ENCODE data around the gene KDM4B.

Gene KDM4B

GRCh38 chr19:5005096-5005495 lies 36.2 kb downstream of the KDM4B start:
- Histone ChIP-seq H3K9ac (ENCODE audit: low read depth, low read length) (no peak overlapping the region), H3K4me1 (ENCODE audit: control insufficient read depth, insufficient read depth, low read length) (no peaks in the 10 kb centered on the region), H3K27me3 (ENCODE audit: control insufficient read depth, insufficient read depth, low read length) (no peaks in the 10 kb centered on the region), H3K36me3 (ENCODE audit: control insufficient read depth, insufficient read depth, low read length) (no peaks in the 10 kb centered on the region), H3K9me3 (ENCODE audit: control insufficient read depth, insufficient read depth, low read length) (no peaks in the 10 kb centered on the region), H3K4me3 (ENCODE audit: low read depth, low read length) (no peak overlapping the region)

GRCh38 chr19:5006201-5006600 lies 37.3 kb downstream of the KDM4B start:
- H3K4me1 ChIP-seq (ENCODE audit: control insufficient read depth, insufficient read depth, low read length) = no peaks in the 10 kb centered on the region
- no peak overlapping the region for H3K9ac ChIP-seq (ENCODE audit: low read depth, low read length)

GRCh38 chr19:5006821-5007220 lies 37.9 kb downstream of the KDM4B start:
- Histone ChIP-seq H3K9me3 (ENCODE audit: control insufficient read depth, insufficient read depth, low read length) (no peaks in the 10 kb centered on the region), H3K36me3 (ENCODE audit: control insufficient read depth, insufficient read depth, low read length) (no peaks in the 10 kb centered on the region), H3K4me3 (ENCODE audit: low read depth, low read length) (no peak overlapping the region), H3K4me1 (ENCODE audit: control insufficient read depth, insufficient read depth, low read length) (no peaks in the 10 kb centered on the region), H3K27me3 (ENCODE audit: control insufficient read depth, insufficient read depth, low read length) (no peaks in the 10 kb centered on the region), H3K9ac (ENCODE audit: low read depth, low read length) (no peak overlapping the region)

More at GRCh38 chr19:5006201-5006600, 37.3 kb downstream of the KDM4B start:
- H3K27me3 ChIP-seq (ENCODE audit: control insufficient read depth, insufficient read depth, low read length) = no peaks in the 10 kb centered on the region
- H3K36me3 ChIP-seq (ENCODE audit: control insufficient read depth, insufficient read depth, low read length) = no peaks in the 10 kb centered on the region
- no peak overlapping the region for H3K4me3 ChIP-seq (ENCODE audit: low read depth, low read length)
- H3K9me3 ChIP-seq (ENCODE audit: control insufficient read depth, insufficient read depth, low read length) = no peaks in the 10 kb centered on the region

GRCh38 chr19:5011476-5012238 lies 42.7 kb downstream of the KDM4B start:
- Histone ChIP-seq H3K27me3 (ENCODE audit: control insufficient read depth, insufficient read depth, low read length) (no peaks in the 10 kb centered on the region), H3K4me3 (ENCODE audit: low read depth, low read length) (no peak overlapping the region), H3K9ac (ENCODE audit: low read depth, low read length) (no peak overlapping the region), H3K9me3 (ENCODE audit: control insufficient read depth, insufficient read depth, low read length) (no peaks in the 10 kb centered on the region), H3K36me3 (ENCODE audit: control insufficient read depth, insufficient read depth, low read length) (peaks cover 7% of the 10 kb centered on the region), H3K4me1 (ENCODE audit: control insufficient read depth, insufficient read depth, low read length) (no peaks in the 10 kb centered on the region)

GRCh38 chr19:5012688-5013457 lies 44.0 kb downstream of the KDM4B start:
- H3K4me1 ChIP-seq (ENCODE audit: control insufficient read depth, insufficient read depth, low read length) = no peaks in the 10 kb centered on the region
- H3K9ac ChIP-seq (ENCODE audit: low read depth, low read length) = no peak overlapping the region
- no peaks in the 10 kb centered on the region for H3K9me3 ChIP-seq (ENCODE audit: control insufficient read depth, insufficient read depth, low read length)
- H3K27me3 ChIP-seq (ENCODE audit: control insufficient read depth, insufficient read depth, low read length) = no peaks in the 10 kb centered on the region
- H3K4me3 ChIP-seq (ENCODE audit: low read depth, low read length) = no peak overlapping the region
- peaks cover 7% of the 10 kb centered on the region for H3K36me3 ChIP-seq (ENCODE audit: control insufficient read depth, insufficient read depth, low read length)

GRCh38 chr19:5013761-5014160 lies 44.8 kb downstream of the KDM4B start:
- H3K4me1 ChIP-seq (ENCODE audit: control insufficient read depth, insufficient read depth, low read length) = no peaks in the 10 kb centered on the region
- no peaks in the 10 kb centered on the region for H3K9me3 ChIP-seq (ENCODE audit: control insufficient read depth, insufficient read depth, low read length)
- no peak overlapping the region for H3K4me3 ChIP-seq (ENCODE audit: low read depth, low read length)
- no peaks in the 10 kb centered on the region for H3K27me3 ChIP-seq (ENCODE audit: control insufficient read depth, insufficient read depth, low read length)
- no peak overlapping the region for H3K9ac ChIP-seq (ENCODE audit: low read depth, low read length)
- H3K36me3 ChIP-seq (ENCODE audit: control insufficient read depth, insufficient read depth, low read length) = peaks cover 14% of the 10 kb centered on the region

GRCh38 chr19:5014941-5015340 lies 46.0 kb downstream of the KDM4B start:
- no peak overlapping the region for H3K4me3 ChIP-seq (ENCODE audit: low read depth, low read length)
- H3K27me3 ChIP-seq (ENCODE audit: control insufficient read depth, insufficient read depth, low read length) = no peaks in the 10 kb centered on the region
- H3K4me1 ChIP-seq (ENCODE audit: control insufficient read depth, insufficient read depth, low read length) = no peaks in the 10 kb centered on the region
- peaks cover 15% of the 10 kb centered on the region for H3K36me3 ChIP-seq (ENCODE audit: control insufficient read depth, insufficient read depth, low read length)
- no peak overlapping the region for H3K9ac ChIP-seq (ENCODE audit: low read depth, low read length)
- no peaks in the 10 kb centered on the region for H3K9me3 ChIP-seq (ENCODE audit: control insufficient read depth, insufficient read depth, low read length)

- no peaks in the 10 kb centered on the region for H3K9me3 ChIP-seq (ENCODE audit: control insufficient read depth, insufficient read depth, low read length)
- no peak overlapping the region for H3K4me3 ChIP-seq (ENCODE audit: low read depth, low read length)
- no peaks in the 10 kb centered on the region for H3K27me3 ChIP-seq (ENCODE audit: control insufficient read depth, insufficient read depth, low read length)
- peaks cover 15% of the 10 kb centered on the region for H3K36me3 ChIP-seq (ENCODE audit: control insufficient read depth, insufficient read depth, low read length)
- no peaks in the 10 kb centered on the region for H3K4me1 ChIP-seq (ENCODE audit: control insufficient read depth, insufficient read depth, low read length)
- no peak overlapping the region for H3K9ac ChIP-seq (ENCODE audit: low read depth, low read length)
Measured at GRCh38 chr19:5016268-5016667, 47.4 kb downstream of the KDM4B start.

- Histone ChIP-seq H3K9me3 (ENCODE audit: control insufficient read depth, insufficient read depth, low read length) (no peaks in the 10 kb centered on the region), H3K4me1 (ENCODE audit: control insufficient read depth, insufficient read depth, low read length) (no peaks in the 10 kb centered on the region), H3K9ac (ENCODE audit: low read depth, low read length) (no peak overlapping the region), H3K36me3 (ENCODE audit: control insufficient read depth, insufficient read depth, low read length) (peaks cover 15% of the 10 kb centered on the region), H3K27me3 (ENCODE audit: control insufficient read depth, insufficient read depth, low read length) (no peaks in the 10 kb centered on the region), H3K4me3 (ENCODE audit: low read depth, low read length) (no peak overlapping the region)
Measured at GRCh38 chr19:5016781-5017180, 47.9 kb downstream of the KDM4B start.

- H3K27me3 ChIP-seq (ENCODE audit: control insufficient read depth, insufficient read depth, low read length) = no peaks in the 10 kb centered on the region
- no peaks in the 10 kb centered on the region for H3K9me3 ChIP-seq (ENCODE audit: control insufficient read depth, insufficient read depth, low read length)
- no peak overlapping the region for H3K9ac ChIP-seq (ENCODE audit: low read depth, low read length)
- peaks cover 15% of the 10 kb centered on the region for H3K36me3 ChIP-seq (ENCODE audit: control insufficient read depth, insufficient read depth, low read length)
- no peak overlapping the region for H3K4me3 ChIP-seq (ENCODE audit: low read depth, low read length)
- H3K4me1 ChIP-seq (ENCODE audit: control insufficient read depth, insufficient read depth, low read length) = no peaks in the 10 kb centered on the region
Measured at GRCh38 chr19:5017235-5017634, 48.3 kb downstream of the KDM4B start.

GRCh38 chr19:5018224-5019015 lies 49.5 kb downstream of the KDM4B start:
- H3K4me3 ChIP-seq (ENCODE audit: low read depth, low read length) = no peak overlapping the region
- no peaks in the 10 kb centered on the region for H3K4me1 ChIP-seq (ENCODE audit: control insufficient read depth, insufficient read depth, low read length)
- H3K9ac ChIP-seq (ENCODE audit: low read depth, low read length) = no peak overlapping the region
- peaks cover 15% of the 10 kb centered on the region for H3K36me3 ChIP-seq (ENCODE audit: control insufficient read depth, insufficient read depth, low read length)
- no peaks in the 10 kb centered on the region for H3K9me3 ChIP-seq (ENCODE audit: control insufficient read depth, insufficient read depth, low read length)
- H3K27me3 ChIP-seq (ENCODE audit: control insufficient read depth, insufficient read depth, low read length) = no peaks in the 10 kb centered on the region
